ENCODE measurements around the gene VTCN1.

GRCh38 chr1:117188816-117189437 is 21.8 kb downstream of the VTCN1 start:
- no peak for TF ChIP-seq CTCF (IDR thresholded peaks at IDR 0.05; ENCODE audit: low read length)
- TF ChIP-seq EZH2phosphoT487 (IDR thresholded peaks at IDR 0.05; ENCODE audit: low read length): no peak
- no peak for TF ChIP-seq EZH2 (optimal IDR thresholded peaks at IDR 0.05; ENCODE audit: low read depth, low read length)
